PC-3 (cell line): ENCODE data around the gene PCDHAC2. TPM values are rescaled to one million over a fixed set of nuclear protein-coding genes. Genes with fewer than 3 reads are reported as not detected.

Experiments used
- ATAC-seq: fragments of 200-7000 bp; cut with Tn5 transposase; 2 replicates; pipeline ENCODE4 v1.9.1; 2020; ENCODE audit warnings: mild to moderate bottlenecking, moderate library complexity
- BruUV-seq: library from RNA; stranded (reverse); fragments of 400-500 nt; replicated peaks from 2 replicates; lab custom pipeline; 2021; lab: Mats Ljungman, UMichigan
- CTCF ChIA-PET: fragments of 300-600 bp; sonication (Branson Sonifier 250); formaldehyde crosslinking; loops from one replicate; lab custom pipeline; 2022; ENCODE audit warnings: antibody characterized with exemption; lab: Charles Lee
- POLR2A ChIA-PET: fragments of 300-600 bp; sonication (Branson Sonifier 250); formaldehyde crosslinking; loops from one replicate; lab custom pipeline; 2022; ENCODE audit warnings: antibody characterized with exemption; ENCODE audit not compliant: unreplicated experiment; lab: Charles Lee
- DNase-seq: peaks from one replicate; pipeline ENCODE4 v3.0.0-alpha.2; 2015
- H2AFZ ChIP-seq: fragments of 300-600 bp; sonication (generic); 2 replicates; pipeline ENCODE4 v1.6.0; 2016; ENCODE audit warnings: antibody characterized with exemption, low read length
- H3F3A ChIP-seq: fragments of 300-600 bp; sonication (generic); one replicate; pipeline ENCODE4 v1.6.0; 2017; ENCODE audit warnings: antibody characterized with exemption, low read length, control low read depth, mild to moderate bottlenecking; ENCODE audit not compliant: unreplicated experiment
- H3K27ac ChIP-seq: fragments of 300-600 bp; sonication (generic); 2 replicates; pipeline ENCODE4 v1.5.1; 2016; ENCODE audit warnings: mild to moderate bottlenecking, low read length
- H3K27me3 ChIP-seq: fragments of 300-600 bp; sonication (generic); 2 replicates; pipeline ENCODE4 v1.6.1; 2016; ENCODE audit warnings: low read length, mixed read lengths
- H3K36me3 ChIP-seq: fragments of 300-600 bp; sonication (generic); 2 replicates; pipeline ENCODE4 v1.6.1; 2016; ENCODE audit warnings: low read depth, mixed run types, low read length, mixed read lengths
- H3K4me1 ChIP-seq: fragments of 300-600 bp; sonication (generic); 2 replicates; pipeline ENCODE4 v1.5.1; 2016; ENCODE audit warnings: low read length; ENCODE audit not compliant: insufficient read depth
- H3K4me2 ChIP-seq: fragments of 300-600 bp; sonication (generic); 2 replicates; pipeline ENCODE4 v1.6.0; 2016; ENCODE audit warnings: low read length
- H3K4me3 ChIP-seq: fragments of 300-600 bp; sonication (generic); 2 replicates; pipeline ENCODE4 v1.5.1; 2016; ENCODE audit warnings: mild to moderate bottlenecking, low read length, mixed read lengths
- H3K79me2 ChIP-seq: fragments of 300-600 bp; sonication (generic); 2 replicates; pipeline ENCODE4 v1.6.1; 2017; ENCODE audit warnings: low read length, mixed read lengths
- H3K9ac ChIP-seq: fragments of 300-600 bp; sonication (generic); 2 replicates; pipeline ENCODE4 v1.6.0; 2016; ENCODE audit warnings: mild to moderate bottlenecking, low read length
- H3K9me2 ChIP-seq: fragments of 300-600 bp; sonication (generic); replicated peaks from 2 replicates; pipeline ENCODE4 v1.6.1; 2016; ENCODE audit warnings: mixed run types, low read length, mixed read lengths
- H3K9me3 ChIP-seq: fragments of 300-600 bp; sonication (generic); 2 replicates; pipeline ENCODE4 v1.6.1; 2016; ENCODE audit warnings: low read length, mixed read lengths
- H4K20me1 ChIP-seq: fragments of 300-600 bp; sonication (generic); 2 replicates; pipeline ENCODE4 v1.6.1; 2016; ENCODE audit warnings: low read length, mixed read lengths
- CTCF ChIP-seq: fragments of 300-600 bp; sonication (generic); conservative IDR thresholded peaks from 2 replicates; pipeline ENCODE4 v1.5.1; 2017; ENCODE audit warnings: antibody characterized with exemption, low read depth, mild to moderate bottlenecking, low read length
- EZH2 ChIP-seq: fragments of 300-600 bp; sonication (generic); IDR thresholded peaks from one replicate; pipeline ENCODE4 v1.6.1; 2017; ENCODE audit warnings: antibody characterized with exemption, mild to moderate bottlenecking, low read length; ENCODE audit not compliant: unreplicated experiment
- EZH2phosphoT487 ChIP-seq: fragments of 300-600 bp; sonication (generic); IDR thresholded peaks from 2 replicates; pipeline ENCODE4 v1.6.1; 2018; ENCODE audit warnings: mild to moderate bottlenecking, antibody characterized with exemption, low read length, borderline replicate concordance
- intact Hi-C: fragments of 100-400 bp; cut with micrococcal nuclease; formaldehyde crosslinking; loops from 2 replicates; pipeline ENCODE4 v1.9.0; 2023
- total RNA-seq: library from RNA; depleted of rRNA; stranded (reverse); fragments of >200 nt; gene quantifications from 2 replicates; pipeline ENCODE4 v1.2.3, GENCODE V29; 2014

The PCDHAC2 gene
- total RNA-seq, 1 experiment from 2014 or later, result 4.2 TPM

GRCh38 chr5:141003031-141003430 is 36.8 kb downstream of the PCDHAC2 start:
- no peak for ATAC-seq
- no TSS peak for BruUV-seq
- Histone ChIP-seq H3K9me3 (no peaks in the 10 kb centered on the region), H2AFZ (no peak overlapping the region), H3K9me2 (no peaks in the 10 kb centered on the region), H3K4me1 (peaks cover 37% of the 10 kb centered on the region), H3K27me3 (no peaks in the 10 kb centered on the region), H4K20me1 (no peaks in the 10 kb centered on the region), H3F3A (peaks cover 6% of the 10 kb centered on the region), H3K4me2 (peak overlapping the region; percentile 87), H3K79me2 (no peaks in the 10 kb centered on the region), H3K9ac (no peak overlapping the region), H3K27ac (peak overlapping the region; percentile 90), H3K36me3 (no peaks in the 10 kb centered on the region), H3K4me3 (no peak overlapping the region)
- no peak for TF ChIP-seq CTCF
- TF ChIP-seq EZH2, result no peak
- no peak for TF ChIP-seq EZH2phosphoT487
- intact Hi-C loops, result loop anchor here (2.0 to 5.0 kb wide), 2 partner anchors 36 to 76 kb away; partner anchors contain the start of genes PCDHAC1 and PCDHAC2
- DNase-seq, result peak; percentile 60
- CTCF ChIA-PET, result interaction anchor here (0.6 kb wide), 1 partner anchor 1151 kb away, joined by 4 read pairs; no protein-coding TSS in a partner anchor
- POLR2A ChIA-PET, result no interaction called here

- H4K20me1 ChIP-seq, result no peaks in the 10 kb centered on the region
- H3K27me3 ChIP-seq, result no peaks in the 10 kb centered on the region
- no peaks in the 10 kb centered on the region for H3K9me2 ChIP-seq
- intact Hi-C loops, result loop anchor here (1.0 to 5.0 kb wide), 3 partner anchors 36 to 77 kb away; partner anchors contain the start of genes PCDHAC1 and PCDHAC2
- no peaks in the 10 kb centered on the region for H3K9me3 ChIP-seq
- H3K27ac ChIP-seq, result peak overlapping the region; percentile 90
- ChIA-PET CTCF (interaction anchor here (1.2 to 1.6 kb wide), 2 partner anchors 36 to 77 kb away, joined by 7 to 10 read pairs; no protein-coding TSS in a partner anchor), POLR2A (interaction anchor here (0.5 to 0.9 kb wide), 3 partner anchors 36 to 270 kb away, joined by 3 to 5 read pairs (median 3); partner anchors contain the start of gene PCDHAC1)
- no peaks in the 10 kb centered on the region for H3K36me3 ChIP-seq
- H3K79me2 ChIP-seq, result no peaks in the 10 kb centered on the region
- H3K9ac ChIP-seq, result peak overlapping the region; percentile 42
- peaks cover 6% of the 10 kb centered on the region for H3F3A ChIP-seq
- peak overlapping the region; percentile 87 for H3K4me2 ChIP-seq
- TF ChIP-seq CTCF (no peak), EZH2 (no peak), EZH2phosphoT487 (no peak)
- DNase-seq (peak; percentile 95), ATAC-seq (peak; percentile 90)
- no TSS peak for BruUV-seq
- no peak overlapping the region for H2AFZ ChIP-seq
- H3K4me3 ChIP-seq, result peak overlapping the region; percentile 30; the same call in 1 of the 2 replicates
- peaks cover 36% of the 10 kb centered on the region for H3K4me1 ChIP-seq
Measured at GRCh38 chr5:141003791-141004611, 37.7 kb downstream of the PCDHAC2 start.
